Smooth muscle cell (in vitro differentiated cells): Measurements from ENCODE around the gene GTF3C4. TPM values are rescaled to one million over a fixed set of nuclear protein-coding genes. Genes with fewer than 3 reads are reported as not detected.

Experiments used
- DNase-seq: peaks from one replicate; lab custom pipeline; 2025; ENCODE audit not compliant: unreplicated experiment; lab: John Stamatoyannopoulos, UW
- H2AFZ ChIP-seq: fragments of 200-600 bp; sonication (generic); 2 replicates; pipeline ENCODE4 v1.6.0; 2016; ENCODE audit warnings: antibody characterized with exemption, low read depth, mild to moderate bottlenecking
- H3F3A ChIP-seq: fragments of 200-600 bp; sonication (generic); 2 replicates; pipeline ENCODE4 v1.6.0; 2017; ENCODE audit warnings: antibody characterized with exemption, low read depth
- H3K27ac ChIP-seq: fragments of 200-600 bp; sonication (generic); 2 replicates; pipeline ENCODE4 v1.5.1; 2016; ENCODE audit warnings: low read depth, mild to moderate bottlenecking
- H3K27me3 ChIP-seq: fragments of 200-600 bp; sonication (generic); 2 replicates; pipeline ENCODE4 v1.6.1; 2016; ENCODE audit warnings: low read depth, mild to moderate bottlenecking
- H3K36me3 ChIP-seq: fragments of 200-600 bp; sonication (generic); 2 replicates; pipeline ENCODE4 v1.5.1; 2016; ENCODE audit warnings: low read depth
- H3K4me1 ChIP-seq: fragments of 200-600 bp; sonication (generic); 2 replicates; pipeline ENCODE4 v1.5.1; 2016; ENCODE audit warnings: low read depth
- H3K4me2 ChIP-seq: fragments of 200-600 bp; sonication (generic); 2 replicates; pipeline ENCODE4 v1.6.0; 2016; ENCODE audit warnings: mild to moderate bottlenecking
- H3K4me3 ChIP-seq: fragments of 200-600 bp; sonication (generic); 2 replicates; pipeline ENCODE4 v1.5.1; 2016; ENCODE audit warnings: mild to moderate bottlenecking
- H3K79me2 ChIP-seq: fragments of 200-600 bp; sonication (generic); 2 replicates; pipeline ENCODE4 v1.6.0; 2016; ENCODE audit warnings: low read depth, mild to moderate bottlenecking
- H3K9ac ChIP-seq: fragments of 200-600 bp; sonication (generic); 2 replicates; pipeline ENCODE4 v1.6.0; 2016; ENCODE audit warnings: low read depth
- H3K9me3 ChIP-seq: fragments of 200-600 bp; sonication (generic); replicated peaks from 2 replicates; pipeline ENCODE4 v1.5.1; 2016; ENCODE audit warnings: low read depth
- H4K20me1 ChIP-seq: fragments of 200-600 bp; sonication (generic); 2 replicates; pipeline ENCODE4 v1.6.0; 2016; ENCODE audit warnings: low read depth
- CTCF ChIP-seq: fragments of 200-600 bp; sonication (generic); IDR thresholded peaks from 2 replicates; pipeline ENCODE4 v1.5.1; 2017; ENCODE audit warnings: borderline replicate concordance, mild to moderate bottlenecking, antibody characterized with exemption; ENCODE audit not compliant: insufficient read depth, poor library complexity, severe bottlenecking
- WGBS: methylation state at CpG from one replicate; pipeline ENCODE4 v1.1.7; 2016; ENCODE audit warnings: low lambda C conversion rate; 5-methylcytosine and 5-hydroxymethylcytosine counted together
- polyA plus RNA-seq: library from polyadenylated mRNA; unstranded; fragments of >200 nt; fragmentation: Nextera tagmentation; extraction: Ambion mirVana; gene quantifications from 2 replicates; pipeline ENCODE4 v1.2.1, GENCODE V29; 2016
- total RNA-seq: library from RNA; depleted of rRNA; stranded (reverse); fragments of >200 nt; gene quantifications from 2 replicates; pipeline ENCODE4 v1.2.3, GENCODE V29; 2014

Gene GTF3C4
- total and polyA plus RNA-seq, 2 experiments from 2014 or later: 5.6 to 16.7 TPM

GRCh38 chr9:132639322-132639721 is 30.9 kb upstream of the GTF3C4 start:
- H3K9me3 ChIP-seq: no peaks in the 10 kb centered on the region
- WGBS: 95% methylated on average over 5 of the region's 5 CpGs
- no peak overlapping the region for H3K4me2 ChIP-seq
- peaks cover 15% of the 10 kb centered on the region for H3K4me1 ChIP-seq
- no peak for DNase-seq
- no peaks in the 10 kb centered on the region for H4K20me1 ChIP-seq
- no peak overlapping the region for H3K4me3 ChIP-seq
- TF ChIP-seq CTCF: no peak
- H3K36me3 ChIP-seq: peaks cover 5% of the 10 kb centered on the region
- H3K79me2 ChIP-seq: no peaks in the 10 kb centered on the region
- no peak overlapping the region for H2AFZ ChIP-seq
- no peak overlapping the region for H3K27ac ChIP-seq
- H3K9ac ChIP-seq: no peak overlapping the region
- H3K27me3 ChIP-seq: no peaks in the 10 kb centered on the region
- peaks cover 22% of the 10 kb centered on the region for H3F3A ChIP-seq

DNA sequence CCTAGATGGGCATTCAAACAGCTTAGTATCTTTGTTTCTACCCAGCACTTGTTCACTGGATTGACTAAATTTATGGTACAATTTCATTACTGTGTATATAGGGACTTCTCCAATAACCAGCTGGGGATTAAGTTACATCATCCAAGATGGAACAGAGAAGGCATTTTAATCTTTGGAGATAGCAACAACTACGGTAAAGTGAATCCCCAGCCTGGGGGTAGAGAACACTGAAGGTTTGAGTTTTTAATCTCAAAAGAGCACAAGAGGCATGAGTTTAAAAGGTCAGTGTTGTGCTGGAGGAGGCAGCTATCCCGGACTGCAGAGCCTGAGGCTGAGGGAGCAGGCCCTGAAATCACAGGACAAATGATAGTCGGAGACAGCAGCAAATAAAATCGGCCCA is 29.0 kb upstream of the GTF3C4 start:
- Histone ChIP-seq H3K27ac (peak overlapping the region; percentile 54), H3K79me2 (no peaks in the 10 kb centered on the region), H3K36me3 (peaks cover 5% of the 10 kb centered on the region), H3K4me2 (peak overlapping the region; percentile 30), H3K4me1 (peaks cover 15% of the 10 kb centered on the region), H2AFZ (no peak overlapping the region), H3K9ac (peak overlapping the region; percentile 3), H4K20me1 (no peaks in the 10 kb centered on the region), H3F3A (peaks cover 23% of the 10 kb centered on the region), H3K9me3 (no peaks in the 10 kb centered on the region), H3K4me3 (no peak overlapping the region), H3K27me3 (no peaks in the 10 kb centered on the region)
- TF ChIP-seq CTCF: no peak
- 41% methylated on average over 4 of the region's 4 CpGs for WGBS
- no peak for DNase-seq

GRCh38 chr9:132644251-132644650 is 26.0 kb upstream of the GTF3C4 start:
- H3K9me3 ChIP-seq: no peaks in the 10 kb centered on the region
- H3K27me3 ChIP-seq: no peaks in the 10 kb centered on the region
- H3K27ac ChIP-seq: no peak overlapping the region
- no peak overlapping the region for H3K4me3 ChIP-seq
- H3K4me2 ChIP-seq: no peak overlapping the region
- no peaks in the 10 kb centered on the region for H3K79me2 ChIP-seq
- WGBS: 96% methylated on average over 3 of the region's 3 CpGs
- H3K9ac ChIP-seq: no peak overlapping the region
- no peak overlapping the region for H2AFZ ChIP-seq
- TF ChIP-seq CTCF: no peak
- H3F3A ChIP-seq: peaks cover 50% of the 10 kb centered on the region
- no peak for DNase-seq
- H4K20me1 ChIP-seq: no peaks in the 10 kb centered on the region
- H3K36me3 ChIP-seq: peaks cover 5% of the 10 kb centered on the region
- H3K4me1 ChIP-seq: peaks cover 30% of the 10 kb centered on the region

DNA sequence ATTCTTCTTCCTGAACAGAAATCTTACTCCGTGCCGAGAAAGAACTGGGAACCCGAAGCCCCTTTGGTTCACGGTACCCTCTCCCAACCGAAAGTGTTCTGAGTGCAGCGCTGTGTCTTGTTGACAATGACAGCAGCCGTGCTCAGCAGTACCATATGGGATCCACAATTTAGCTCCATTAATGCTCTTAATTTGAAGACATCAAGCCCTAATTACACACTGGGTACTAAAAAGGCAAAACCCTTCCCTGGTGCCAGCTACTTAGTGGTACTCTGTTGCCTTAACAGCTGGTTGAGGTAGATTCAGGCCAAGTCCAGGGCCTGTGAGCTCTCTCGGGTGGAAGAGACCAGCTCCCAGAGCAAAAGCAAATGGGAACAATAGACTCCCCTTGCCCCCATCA is 25.0 kb upstream of the GTF3C4 start:
- H3F3A ChIP-seq: peaks cover 52% of the 10 kb centered on the region
- over 99% methylated on average over 8 of the region's 8 CpGs for WGBS
- H3K27me3 ChIP-seq: no peaks in the 10 kb centered on the region
- no peak overlapping the region for H3K4me3 ChIP-seq
- H4K20me1 ChIP-seq: no peaks in the 10 kb centered on the region
- no peaks in the 10 kb centered on the region for H3K9me3 ChIP-seq
- no peaks in the 10 kb centered on the region for H3K79me2 ChIP-seq
- H3K4me1 ChIP-seq: peaks cover 30% of the 10 kb centered on the region
- TF ChIP-seq CTCF: no peak
- H3K4me2 ChIP-seq: no peak overlapping the region
- H3K27ac ChIP-seq: no peak overlapping the region
- no peak overlapping the region for H2AFZ ChIP-seq
- no peaks in the 10 kb centered on the region for H3K36me3 ChIP-seq
- no peak overlapping the region for H3K9ac ChIP-seq
- no peak for DNase-seq
